Myocyte (in vitro differentiated cells): ENCODE results near the gene C1QL4. TPM values are rescaled to one million over a fixed set of nuclear protein-coding genes. Genes with fewer than 3 reads are reported as not detected.
A peak's percentile ranks its signal among the peaks of the same experiment; 100 is the strongest.

Experiments used
- DNase-seq: peaks from one replicate; pipeline ENCODE4 v3.0.0-alpha.2; 2012; ENCODE audit warnings: low read depth
- total RNA-seq: library from RNA; depleted of rRNA; stranded (reverse); fragments of >200 nt; gene quantifications from 2 replicates; pipeline ENCODE4 v1.2.3, GENCODE V29; 2014

The C1QL4 gene
- total RNA-seq, 1 donor from 2014 or later: 37.7 TPM

- no peak for DNase-seq
These were observed 11.8 kb upstream of the C1QL4 start for GRCh38 chr12:49348781-49349180.

- DNase-seq: peak; percentile 80
These were observed 10.6 kb upstream of the C1QL4 start for GRCh38 chr12:49347311-49348193.

- DNase-seq: no peak
These were observed 9.8 kb upstream of the C1QL4 start, which contains the start of gene DNAJC22 for GRCh38 chr12:49346659-49347310. TSS of gene DNAJC22 (plus strand) at chr12:49346888. CDS start at chr12:49348873, 1,985 bp downstream.

GRCh38 chr12:49345825-49346658, 9.1 kb upstream of the C1QL4 start:
- DNase-seq: no peak

GRCh38 chr12:49345051-49345824, 8.2 kb upstream of the C1QL4 start:
- no peak for DNase-seq

- no peak for DNase-seq
These were observed 7.6 kb upstream of the C1QL4 start for GRCh38 chr12:49344486-49345050.

GRCh38 chr12:49342914-49343731, 6.1 kb upstream of the C1QL4 start:
- DNase-seq: no peak

- peak; percentile 84 for DNase-seq
These were observed 5.3 kb upstream of the C1QL4 start for GRCh38 chr12:49342066-49342913.

GRCh38 chr12:49341777-49342065, 4.7 kb upstream of the C1QL4 start:
- no peak for DNase-seq

GRCh38 chr12:49340971-49341776, 4.2 kb upstream of the C1QL4 start:
- no peak for DNase-seq

- DNase-seq: no peak
These were observed 3.3 kb upstream of the C1QL4 start for GRCh38 chr12:49340095-49340870.

- DNase-seq: peak; percentile 53
These were observed 2.5 kb upstream of the C1QL4 start for GRCh38 chr12:49339464-49339861.

GRCh38 chr12:49338830-49339463, 2.0 kb upstream of the C1QL4 start:
- no peak for DNase-seq

GRCh38 chr12:49335955-49336644, 888 bp downstream of the C1QL4 start:
- no peak for DNase-seq

- DNase-seq: peak; percentile 57
These were observed 1.7 kb downstream of the C1QL4 start for GRCh38 chr12:49335118-49335954.
